RKO (cell line): ENCODE results near the gene RNF150.
A peak's percentile ranks its signal among the peaks of the same experiment; 100 is the strongest.

Source experiments
- DNase-seq: peaks from one replicate; pipeline ENCODE4 v3.0.0-alpha.2; 2016; ENCODE audit warnings: low spot score

RNF150 gene

DNA sequence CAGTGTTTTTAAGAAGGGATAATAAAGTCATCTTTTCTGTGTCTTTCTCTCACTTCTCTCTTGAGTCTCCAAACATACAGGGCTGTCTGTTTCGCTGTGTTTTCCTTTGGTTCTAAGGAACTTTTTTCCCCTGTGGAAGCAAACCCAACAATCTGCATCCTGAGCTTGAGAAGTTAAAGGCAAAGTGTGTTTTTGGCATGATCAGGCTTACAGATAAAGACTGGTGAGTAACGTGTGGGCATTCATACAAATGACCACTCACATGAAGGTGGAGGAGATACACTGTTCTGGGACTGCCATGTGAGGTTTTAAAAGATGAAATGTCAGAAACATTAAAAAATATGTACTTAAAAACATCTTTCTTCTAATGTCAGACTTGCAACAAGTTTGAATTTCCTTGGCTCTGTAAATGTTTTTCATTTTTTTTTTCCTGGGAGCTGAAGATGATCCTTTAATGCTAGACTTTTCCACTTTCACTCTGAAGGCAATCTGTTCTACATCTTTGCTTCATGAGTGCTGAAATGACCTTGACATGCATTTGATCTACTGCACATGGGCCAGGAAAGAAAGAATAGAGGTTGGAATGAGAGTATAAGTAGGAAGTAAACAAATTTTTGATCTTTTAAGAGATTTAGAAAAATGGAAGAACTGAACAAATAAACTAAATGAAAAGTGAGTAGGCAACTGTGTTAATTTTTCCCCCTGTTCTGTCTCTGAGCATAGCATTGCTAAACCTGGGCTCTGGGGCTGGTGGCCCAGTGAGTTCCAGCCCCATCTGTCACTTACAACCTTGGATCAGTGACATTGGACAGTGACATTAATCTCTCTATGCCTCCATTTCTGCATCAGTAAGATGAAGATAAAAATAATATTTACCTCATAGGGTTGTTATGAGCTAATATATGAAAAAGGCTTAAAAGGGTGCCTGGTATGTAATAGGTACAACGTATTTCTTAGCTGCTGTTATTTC, 226.0 kb downstream of the RNF150 start:
- DNase-seq: no peak

DNA sequence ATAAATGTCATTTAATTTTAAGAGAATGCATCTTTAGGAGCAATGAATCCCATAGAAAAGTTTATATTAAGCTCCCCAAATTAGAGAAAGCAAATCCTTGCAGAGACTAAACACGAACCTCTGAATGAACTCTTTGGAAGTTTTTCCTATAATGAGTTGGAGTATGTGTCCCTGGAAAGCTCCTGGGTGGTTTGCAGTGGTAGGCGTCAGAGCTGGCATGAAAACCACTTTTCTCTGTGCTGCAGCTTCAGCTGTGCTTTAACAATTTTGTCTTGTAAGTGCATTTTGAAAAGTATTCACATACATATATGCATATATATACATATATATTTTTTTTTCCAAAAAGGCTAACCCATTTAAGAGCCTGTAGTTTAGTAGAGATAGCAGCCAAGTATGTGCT, 228.4 kb downstream of the RNF150 start:
- no peak for DNase-seq

DNA sequence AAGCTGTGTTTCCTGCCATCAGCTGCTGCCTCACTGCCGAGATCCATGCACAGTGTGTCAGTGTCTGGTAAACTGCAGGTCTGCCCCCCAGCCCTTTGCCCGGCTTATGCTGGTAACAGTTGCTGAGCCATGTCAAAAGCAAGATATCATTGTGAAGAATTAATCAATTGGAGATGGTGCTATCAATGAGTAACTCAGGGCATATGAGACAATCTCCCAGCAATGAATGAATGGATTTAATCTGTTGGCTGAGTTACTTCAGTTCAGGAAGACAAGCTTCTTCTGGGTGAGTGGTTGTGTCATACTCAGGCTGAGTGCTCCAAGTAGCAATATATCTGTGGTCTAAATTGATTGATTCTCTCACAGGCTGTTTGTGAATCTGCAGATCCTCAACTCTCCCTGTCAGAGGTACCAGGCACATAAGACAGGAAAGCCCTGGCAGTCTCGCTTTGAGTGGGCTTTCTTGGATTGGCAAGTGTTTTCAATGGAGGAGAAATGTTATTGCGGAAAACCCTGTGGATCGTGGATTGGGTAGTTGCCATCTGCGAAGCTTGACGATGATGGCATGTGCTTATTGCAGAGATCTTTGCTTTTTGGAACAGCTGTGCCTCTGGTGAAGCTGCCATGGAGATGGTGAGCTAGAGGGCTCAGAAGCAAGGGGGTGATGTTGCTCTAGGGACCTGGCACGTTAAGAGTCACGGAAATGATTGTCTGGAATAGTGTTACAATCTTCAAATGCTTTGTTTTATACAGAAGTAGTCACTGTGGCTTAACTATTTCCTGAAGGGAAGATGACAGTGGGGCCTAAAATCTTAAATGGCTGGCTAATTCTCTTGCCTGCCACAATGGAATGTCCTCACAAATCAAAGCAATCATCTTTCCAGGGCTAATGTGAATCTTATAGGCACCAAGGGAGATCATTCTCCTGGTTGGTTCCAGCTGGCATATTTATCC, 229.5 kb downstream of the RNF150 start:
- no peak for DNase-seq

DNA sequence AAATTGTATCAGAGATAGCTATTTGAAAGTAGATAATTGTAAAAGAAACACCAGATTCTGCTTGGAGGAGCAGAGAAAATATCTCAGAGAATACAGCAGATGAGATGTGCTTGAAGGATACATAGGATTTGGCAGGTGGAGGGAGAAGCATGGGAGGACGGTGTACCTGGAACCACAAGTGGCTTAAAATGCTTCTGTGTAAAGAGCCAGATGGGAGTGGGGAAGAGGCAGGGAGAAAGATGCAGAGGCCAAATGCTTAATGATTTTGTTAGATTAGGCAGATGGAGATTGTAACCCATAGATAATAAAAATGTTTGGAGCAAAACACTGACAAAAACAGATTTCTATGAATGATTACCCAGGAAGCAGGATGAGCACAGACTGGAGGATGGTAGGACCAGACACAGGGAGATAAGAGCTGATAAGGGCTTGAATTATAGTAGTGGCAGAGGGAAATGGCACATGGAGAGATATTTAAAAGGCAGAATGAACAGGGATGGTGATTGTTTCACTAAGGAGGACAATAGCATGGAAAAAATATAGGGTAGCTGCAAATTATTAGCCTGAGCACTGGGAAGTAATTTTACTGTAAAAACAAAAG, 231.4 kb downstream of the RNF150 start:
- no peak for DNase-seq

DNA sequence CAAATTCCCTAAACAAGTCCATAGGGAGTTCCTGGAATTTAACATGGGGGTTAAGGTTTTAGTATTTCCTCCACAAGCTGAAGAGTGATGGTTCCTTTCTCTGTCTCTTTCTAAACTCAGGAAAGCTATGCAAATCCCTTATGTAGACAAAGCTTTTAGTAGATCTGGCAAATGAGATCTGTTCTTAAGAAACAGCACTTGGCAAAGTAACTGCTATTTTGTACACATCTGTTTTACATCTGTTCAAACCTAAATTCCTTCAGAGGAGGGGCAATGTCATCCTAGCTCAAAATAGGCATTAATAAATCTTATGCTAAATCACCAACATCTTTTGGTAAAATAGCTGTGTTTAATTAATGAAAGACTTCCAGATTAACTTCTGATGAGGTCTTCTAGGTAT, 239.3 kb downstream of the RNF150 start:
- DNase-seq: no peak

DNA sequence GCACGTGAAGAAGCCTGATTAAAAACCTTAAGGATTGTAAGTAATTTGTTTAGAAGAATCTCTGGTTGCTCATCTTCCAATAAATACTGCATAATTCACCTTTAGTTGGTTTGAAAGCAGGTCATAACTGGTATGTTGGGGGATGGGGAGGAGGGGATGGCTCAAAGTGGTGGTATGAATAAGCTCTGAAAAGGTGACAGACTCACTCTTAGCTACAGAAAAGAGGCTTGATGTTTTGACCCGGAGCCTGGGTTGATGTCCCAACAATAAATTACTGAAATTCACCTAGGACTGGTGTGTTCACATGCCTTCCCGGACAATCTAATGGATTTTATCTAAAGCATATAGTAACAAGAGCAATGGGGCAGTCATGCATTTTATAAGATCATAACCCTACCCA, 245.2 kb downstream of the RNF150 start:
- DNase-seq: no peak

DNA sequence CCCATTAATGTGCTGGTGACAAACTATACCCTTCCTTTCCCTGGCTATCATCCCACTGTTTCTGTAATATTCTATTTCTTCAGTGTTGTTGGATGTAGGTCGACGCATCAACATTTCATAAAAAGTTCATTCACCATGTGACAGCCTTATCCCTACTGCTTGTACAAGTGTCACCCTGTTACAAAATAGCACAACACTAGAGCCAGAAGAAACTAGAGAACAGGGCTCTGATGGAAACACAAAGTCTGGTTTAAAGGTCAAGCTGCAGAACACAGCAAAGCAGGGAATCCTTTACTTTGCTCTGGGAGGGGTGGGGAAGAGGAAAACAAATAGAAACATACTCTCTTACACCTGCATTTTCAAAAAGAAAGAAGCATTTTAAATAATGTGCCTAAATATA, 245.8 kb downstream of the RNF150 start:
- no peak for DNase-seq

DNA sequence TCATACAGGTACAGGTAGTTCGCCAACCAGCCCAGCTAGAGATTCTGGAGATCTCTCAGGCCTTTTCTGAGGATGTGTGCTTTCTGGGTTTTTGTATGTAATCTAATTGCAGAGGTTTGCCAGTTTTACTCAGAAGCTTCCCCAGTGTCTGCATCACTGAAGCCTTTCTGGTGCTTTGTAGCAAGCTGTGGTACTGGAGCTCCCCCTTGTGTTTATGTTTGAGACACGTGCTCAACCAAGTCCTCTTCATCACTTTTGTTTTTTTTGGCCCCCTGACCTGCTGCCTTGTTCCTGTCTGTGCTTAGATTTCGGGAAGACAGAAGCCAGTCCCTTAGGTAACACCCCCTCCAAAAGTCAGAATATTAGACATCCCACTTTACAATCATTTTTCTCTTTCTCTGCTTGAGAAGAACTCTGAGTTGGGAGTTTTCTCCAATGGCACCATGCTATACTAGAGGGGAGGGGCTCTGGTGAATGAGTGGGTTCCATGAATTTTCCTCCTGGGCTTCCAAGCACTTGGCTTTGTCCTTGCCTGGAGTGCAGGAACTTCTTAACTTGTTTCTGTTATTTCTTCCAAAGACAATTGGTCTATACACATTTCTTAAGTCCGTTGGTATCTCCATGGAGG, 248.7 kb downstream of the RNF150 start:
- DNase-seq: peak; percentile 79

DNA sequence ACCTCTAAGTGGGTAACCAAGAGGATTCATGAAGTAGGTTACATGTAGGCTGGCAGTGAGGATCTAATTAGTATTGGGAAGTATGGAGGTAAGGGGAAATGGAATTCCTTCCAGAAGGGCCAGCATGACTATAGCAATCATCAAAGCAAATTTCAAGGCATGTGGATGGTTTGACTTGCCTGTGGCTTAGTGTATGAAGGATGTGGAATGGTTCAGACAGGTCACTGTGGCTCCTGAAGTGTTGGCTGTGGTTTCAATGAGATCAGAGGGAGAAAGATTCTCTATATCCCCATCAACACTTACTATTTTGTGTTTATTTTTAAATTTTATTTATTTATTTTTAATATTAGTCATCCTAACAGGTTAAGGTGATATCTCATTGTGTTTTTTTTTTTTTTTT, 255.5 kb downstream of the RNF150 start:
- no peak for DNase-seq

DNA sequence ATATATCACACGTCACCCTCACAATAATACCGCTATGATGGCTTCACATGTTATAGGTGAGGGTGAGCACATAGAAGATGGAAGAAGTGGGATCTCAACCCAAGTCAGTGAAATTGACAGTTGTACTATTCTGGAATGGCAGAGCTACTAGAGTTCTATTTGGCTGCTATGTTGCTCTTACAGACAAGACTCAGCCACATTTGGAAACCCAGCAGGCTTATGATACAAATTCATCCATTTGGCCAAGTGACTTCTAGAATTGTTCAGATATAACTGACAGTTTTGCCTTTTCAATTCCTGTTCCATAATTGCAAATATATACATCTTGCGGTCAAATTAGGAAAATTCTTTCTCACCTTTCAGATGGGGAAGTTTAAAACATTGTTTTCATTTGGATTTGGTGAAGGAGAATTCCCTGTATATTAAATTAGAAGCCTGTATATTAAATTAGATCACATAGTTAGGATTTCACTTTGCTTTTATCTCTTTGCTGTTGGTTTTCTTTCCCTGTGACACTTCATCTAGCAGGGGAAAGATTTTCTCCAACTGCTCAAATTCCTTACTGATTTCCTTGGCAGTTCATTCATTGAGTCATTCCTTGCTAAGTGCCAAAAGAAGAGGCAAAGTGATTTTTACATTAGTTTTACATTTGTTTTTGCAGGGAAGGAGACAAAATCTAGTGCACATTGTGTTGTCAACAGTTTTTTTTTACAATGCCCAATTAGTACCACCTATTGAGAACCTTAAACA, 256.5 kb downstream of the RNF150 start:
- no peak for DNase-seq

DNA sequence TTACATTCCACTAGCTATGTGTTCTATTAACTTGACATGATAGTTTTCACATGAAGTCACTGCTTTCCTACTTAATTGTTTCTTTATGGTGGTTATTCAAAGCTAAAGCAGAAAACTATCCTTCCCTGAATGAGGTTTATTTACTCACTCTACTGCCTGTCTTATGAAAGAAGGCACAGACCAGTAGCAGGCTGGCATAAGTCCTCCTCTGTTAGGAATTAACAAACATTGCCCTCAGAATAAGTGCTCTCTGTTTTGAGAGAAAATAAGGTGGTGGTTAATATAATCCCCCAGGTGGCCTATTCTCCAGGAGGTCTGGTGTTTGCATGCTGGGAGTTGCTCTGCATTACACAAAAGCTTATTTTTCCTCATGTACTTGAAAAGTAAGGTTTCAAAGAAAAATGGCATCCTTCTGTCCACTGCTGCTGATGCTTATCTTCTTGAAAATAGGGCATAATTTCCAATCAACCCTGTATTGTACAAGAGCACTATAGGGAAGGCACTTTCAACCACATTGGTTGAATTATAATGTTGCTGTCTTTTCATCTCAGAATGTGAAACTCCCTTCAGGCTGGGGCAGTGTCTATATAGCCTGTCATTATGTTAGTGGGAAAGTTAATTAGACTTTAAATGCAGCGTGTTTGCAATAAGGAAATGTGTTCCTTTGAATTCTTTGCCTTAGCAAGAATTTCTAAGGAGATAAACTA, 257.4 kb downstream of the RNF150 start:
- DNase-seq: no peak

DNA sequence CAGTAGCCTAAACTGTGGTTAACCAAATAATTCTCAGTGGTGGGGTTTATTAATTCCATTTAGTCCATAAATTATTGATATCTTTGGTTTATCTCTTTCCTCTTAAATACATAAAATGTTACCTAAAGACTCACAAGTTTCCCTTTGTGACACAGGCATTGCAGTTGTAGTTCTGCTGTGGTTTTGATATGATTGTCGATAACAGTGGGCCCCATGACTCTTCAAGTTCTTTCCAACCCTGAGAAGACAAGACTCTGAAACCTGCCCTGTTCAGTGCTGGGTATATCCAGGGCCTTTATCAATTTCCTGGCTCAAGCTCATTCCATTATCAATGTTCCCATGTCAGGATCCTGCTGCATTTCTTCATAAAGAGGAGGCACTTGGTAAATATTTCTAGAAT, 259.2 kb downstream of the RNF150 start:
- no peak for DNase-seq

DNA sequence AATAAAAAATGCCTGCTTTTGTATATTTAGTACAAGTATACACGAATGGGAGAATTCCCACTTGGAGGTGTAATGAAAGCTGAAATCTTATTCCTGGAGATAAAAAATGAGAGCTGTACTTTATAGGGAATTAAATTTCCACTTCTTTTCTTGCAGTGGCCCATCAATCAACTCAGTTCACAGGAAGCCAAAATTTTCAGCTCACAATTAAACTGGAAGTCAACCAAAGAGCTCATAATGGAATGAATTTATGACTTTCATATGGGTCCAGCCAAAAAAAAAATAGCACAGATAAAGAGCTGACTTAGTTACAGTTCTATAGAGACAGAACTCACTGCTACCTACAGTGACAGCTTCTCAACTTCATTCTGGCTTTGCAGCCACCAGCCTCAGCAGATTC, 261.9 kb downstream of the RNF150 start:
- DNase-seq: no peak

DNA sequence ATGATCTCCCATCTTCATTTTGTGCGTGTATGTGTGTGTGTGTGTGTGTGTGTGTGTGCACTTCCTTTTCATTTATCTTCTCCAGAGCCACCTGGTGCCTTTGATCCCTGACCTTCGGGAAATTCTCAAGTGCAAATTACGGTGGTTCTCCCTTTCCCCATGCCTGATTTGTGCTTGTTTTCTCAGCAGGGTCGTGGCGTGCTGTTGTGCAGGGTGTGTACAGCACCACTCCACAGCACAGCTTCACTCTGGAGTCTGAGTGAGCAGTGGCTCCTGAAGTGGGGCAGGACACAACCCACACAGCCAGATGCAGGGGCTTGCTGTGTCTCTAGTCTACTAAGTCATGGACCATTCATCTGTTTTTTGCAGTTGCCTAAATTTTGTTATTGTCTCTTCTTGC, 262.8 kb downstream of the RNF150 start:
- DNase-seq: no peak

DNA sequence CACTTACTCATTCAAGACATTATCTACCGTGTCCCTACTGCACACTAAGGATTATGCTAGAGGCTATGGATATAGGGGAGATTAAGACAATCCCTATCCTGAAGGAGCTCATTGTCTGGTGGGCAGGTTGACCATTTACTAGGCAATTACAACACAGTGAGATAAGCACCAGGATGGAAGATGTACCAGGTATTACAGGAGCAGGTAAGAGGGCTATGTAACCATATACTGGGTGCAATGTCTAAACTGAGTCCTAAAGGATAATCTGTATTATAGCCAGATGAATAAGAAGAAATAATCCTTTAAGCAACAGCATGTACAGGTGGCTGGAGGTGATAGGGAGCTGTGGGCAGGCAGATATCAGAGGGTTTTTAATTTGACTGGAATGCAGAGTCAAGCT, 263.8 kb downstream of the RNF150 start:
- no peak for DNase-seq

DNA sequence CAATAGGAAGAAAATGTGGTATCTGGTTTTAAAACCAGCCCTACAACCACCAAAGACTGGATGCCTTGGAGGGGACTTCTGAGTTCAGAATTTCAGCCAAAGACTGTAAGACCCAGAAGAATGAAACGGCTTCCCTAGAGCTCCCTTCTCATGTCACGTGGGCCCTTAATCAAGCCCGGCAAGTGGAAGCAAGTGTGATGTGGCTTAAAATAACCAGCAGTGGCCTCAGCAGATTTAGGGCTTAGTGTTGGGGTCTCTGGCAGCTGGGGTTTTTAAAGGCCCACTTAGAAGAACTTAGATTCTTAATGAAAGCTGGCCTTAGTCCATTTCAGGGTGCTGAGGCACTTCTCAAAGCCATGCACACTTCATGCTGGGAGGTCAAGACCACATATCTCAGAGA, 265.9 kb downstream of the RNF150 start:
- DNase-seq: no peak

DNA sequence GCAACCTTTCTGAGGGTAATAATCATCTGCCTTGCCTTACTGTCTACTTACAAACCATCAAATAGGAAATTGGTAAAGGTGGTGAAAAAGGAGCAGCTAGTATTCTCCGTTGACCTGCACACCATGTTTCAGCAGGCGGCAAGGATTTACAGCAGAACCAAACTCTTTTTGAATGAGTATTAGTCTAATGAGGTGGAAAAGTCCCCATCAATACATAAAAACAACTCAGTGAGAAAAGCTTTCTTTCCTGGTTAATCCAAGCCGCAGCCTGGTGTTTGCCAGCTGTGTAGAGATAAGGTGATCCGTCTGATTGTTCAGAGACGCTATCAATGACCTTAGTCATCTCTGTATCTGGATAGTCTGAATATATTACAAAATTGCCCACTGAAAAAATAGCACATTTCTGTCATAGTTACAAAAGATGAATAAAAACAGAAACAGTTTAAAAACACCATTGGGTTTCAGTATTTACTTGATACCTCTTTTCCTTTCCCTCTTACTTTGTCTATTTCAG, 266.7 kb downstream of the RNF150 start:
- no peak for DNase-seq

DNA sequence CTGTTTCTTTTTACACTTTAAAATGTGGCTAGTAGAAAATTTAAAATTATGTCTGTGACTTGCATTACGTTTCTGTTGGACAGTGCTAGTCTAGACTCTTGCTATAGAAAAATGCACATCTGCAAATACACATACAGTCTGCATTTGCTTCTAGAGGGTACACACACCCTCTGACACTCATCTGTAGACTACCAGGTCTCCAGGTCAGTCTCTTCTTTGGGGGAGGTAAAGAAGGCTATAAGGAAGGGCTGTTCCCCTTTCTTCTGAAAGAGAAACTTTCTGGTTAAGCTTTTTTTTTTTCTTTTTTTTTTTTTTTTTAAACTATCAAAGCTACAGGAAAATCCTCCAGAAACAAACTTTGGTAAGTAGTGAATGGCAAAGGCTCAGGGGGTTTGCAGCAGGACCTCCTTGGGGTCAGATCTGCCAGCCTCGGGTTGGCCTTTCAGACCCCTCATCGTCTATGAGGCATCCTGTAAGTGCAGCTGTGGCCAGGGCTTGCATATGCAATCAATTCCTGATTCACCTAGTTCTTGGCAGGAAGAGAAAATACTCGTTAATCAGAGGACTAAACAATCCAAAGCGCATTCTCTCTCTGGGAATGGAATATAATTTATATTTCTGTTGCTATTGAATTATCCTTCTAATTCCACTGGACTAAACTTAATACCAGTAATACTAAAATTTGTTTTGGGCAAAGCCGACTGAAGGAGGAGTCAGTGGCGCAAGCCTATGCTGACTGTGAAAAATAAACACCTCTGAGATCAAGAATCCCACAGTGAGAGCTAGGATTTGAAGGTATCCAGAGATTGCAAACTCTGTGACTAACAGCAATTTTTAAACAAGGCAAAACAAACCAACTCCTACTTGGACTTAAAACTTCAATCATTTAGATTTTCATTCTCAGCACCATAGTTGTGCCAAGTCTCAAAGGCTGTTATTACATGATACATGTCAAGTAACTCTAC, 267.7 kb downstream of the RNF150 start:
- DNase-seq: no peak

DNA sequence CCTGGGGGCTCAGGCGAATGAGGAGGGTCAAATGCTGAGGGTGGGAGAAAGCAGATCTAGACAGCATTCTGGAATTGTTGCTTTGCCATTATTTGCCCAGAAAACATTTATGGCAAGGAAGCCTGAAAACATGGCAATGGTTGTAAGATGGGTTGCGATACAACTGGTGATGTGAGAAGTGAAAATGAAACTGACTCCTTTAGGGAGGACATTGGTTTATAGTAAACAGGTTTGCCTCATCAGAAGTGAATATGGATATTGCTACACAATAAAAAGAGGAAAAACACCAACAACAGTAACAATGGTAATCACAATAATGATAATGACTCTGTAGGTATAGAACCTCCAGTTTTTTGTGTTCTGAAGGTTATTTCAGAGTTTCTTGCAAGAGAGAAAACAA, 270.1 kb downstream of the RNF150 start:
- no peak for DNase-seq

DNA sequence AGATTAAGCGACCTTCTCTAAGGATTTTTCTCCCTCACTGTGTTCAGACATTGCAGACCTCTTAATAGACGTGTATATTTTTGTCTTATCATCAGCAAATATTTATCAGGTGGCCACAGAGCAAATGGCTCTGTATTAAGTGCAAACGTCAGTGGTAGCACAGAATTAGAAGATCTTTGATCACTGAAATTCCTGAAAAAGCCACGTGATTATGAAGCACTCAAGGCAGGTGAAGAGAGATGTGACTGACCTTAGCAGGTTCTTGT, 271.2 kb downstream of the RNF150 start:
- no peak for DNase-seq
